Kidney epithelial cell (primary cell): ENCODE data around the gene CTIF. TPM values are rescaled to one million over a fixed set of nuclear protein-coding genes. Genes with fewer than 3 reads are reported as not detected.

Experiments used
- DNase-seq: peaks from one replicate; pipeline ENCODE4 v3.0.0-alpha.2; 2010; ENCODE audit warnings: low read depth
- H3K27me3 ChIP-seq: 2 replicates; pipeline ENCODE4 v1.6.0; 2011; ENCODE audit warnings: low read length; ENCODE audit not compliant: control insufficient read depth, insufficient read depth
- H3K36me3 ChIP-seq: 2 replicates; pipeline ENCODE4 v1.5.1; 2011; ENCODE audit warnings: low read length; ENCODE audit not compliant: control insufficient read depth, insufficient read depth
- H3K4me3 ChIP-seq: 2 replicates; pipeline ENCODE4 v1.5.1; 2011; ENCODE audit warnings: low read depth, mild to moderate bottlenecking, control low read depth, low read length
- CTCF ChIP-seq: IDR thresholded peaks from 2 replicates; pipeline ENCODE4 v1.5.1; 2011; ENCODE audit warnings: mild to moderate bottlenecking, moderate library complexity, low read length, control low read depth, inconsistent platforms; ENCODE audit not compliant: insufficient read depth, poor library complexity, severe bottlenecking
- total RNA-seq: library from RNA; depleted of rRNA; stranded (reverse); fragments of >200 nt; gene quantifications from 2 replicates; pipeline ENCODE4 v1.2.3, GENCODE V29; 2015

Gene CTIF
- total RNA-seq, 1 donor from 2014 or later: 24.3 TPM

GRCh38 chr18:48663931-48664847 lies 125.4 kb downstream of the CTIF start:
- no peak for DNase-seq
- peak; percentile 96 for TF ChIP-seq CTCF

GRCh38 chr18:48665654-48666053 lies 126.8 kb downstream of the CTIF start:
- Histone ChIP-seq H3K36me3 (peaks cover 1% of the 10 kb centered on the region), H3K4me3 (no peak overlapping the region), H3K27me3 (no peaks in the 10 kb centered on the region)
- no peak for TF ChIP-seq CTCF
- no peak for DNase-seq

More at GRCh38 chr18:48663931-48664847, 125.4 kb downstream of the CTIF start:
- Histone ChIP-seq H3K4me3 (no peak overlapping the region), H3K36me3 (no peaks in the 10 kb centered on the region), H3K27me3 (no peaks in the 10 kb centered on the region)

DNA sequence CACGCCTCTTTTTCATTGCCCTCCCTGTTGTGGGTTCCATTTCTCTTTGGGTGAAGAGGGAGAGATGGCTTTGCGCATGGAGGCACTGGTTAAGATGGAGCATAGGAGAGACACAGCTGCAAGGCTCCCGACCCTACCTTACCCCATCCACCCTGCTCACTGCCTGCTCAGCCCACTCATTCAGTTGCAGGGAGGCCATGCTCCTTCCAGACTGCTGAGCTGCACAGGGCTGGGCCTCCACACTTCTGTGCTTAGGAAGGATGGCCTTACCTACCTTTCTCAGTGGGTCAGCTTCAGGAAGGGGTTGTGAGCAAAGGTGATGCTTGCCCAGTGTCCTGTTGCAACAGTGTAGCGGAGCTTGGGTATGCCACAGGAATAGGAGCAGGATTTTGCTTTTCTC lies 127.8 kb downstream of the CTIF start:
- DNase-seq: no peak
- TF ChIP-seq CTCF: no peak
- no peaks in the 10 kb centered on the region for H3K27me3 ChIP-seq
- H3K36me3 ChIP-seq: peaks cover 1% of the 10 kb centered on the region
- H3K4me3 ChIP-seq: no peak overlapping the region

DNA sequence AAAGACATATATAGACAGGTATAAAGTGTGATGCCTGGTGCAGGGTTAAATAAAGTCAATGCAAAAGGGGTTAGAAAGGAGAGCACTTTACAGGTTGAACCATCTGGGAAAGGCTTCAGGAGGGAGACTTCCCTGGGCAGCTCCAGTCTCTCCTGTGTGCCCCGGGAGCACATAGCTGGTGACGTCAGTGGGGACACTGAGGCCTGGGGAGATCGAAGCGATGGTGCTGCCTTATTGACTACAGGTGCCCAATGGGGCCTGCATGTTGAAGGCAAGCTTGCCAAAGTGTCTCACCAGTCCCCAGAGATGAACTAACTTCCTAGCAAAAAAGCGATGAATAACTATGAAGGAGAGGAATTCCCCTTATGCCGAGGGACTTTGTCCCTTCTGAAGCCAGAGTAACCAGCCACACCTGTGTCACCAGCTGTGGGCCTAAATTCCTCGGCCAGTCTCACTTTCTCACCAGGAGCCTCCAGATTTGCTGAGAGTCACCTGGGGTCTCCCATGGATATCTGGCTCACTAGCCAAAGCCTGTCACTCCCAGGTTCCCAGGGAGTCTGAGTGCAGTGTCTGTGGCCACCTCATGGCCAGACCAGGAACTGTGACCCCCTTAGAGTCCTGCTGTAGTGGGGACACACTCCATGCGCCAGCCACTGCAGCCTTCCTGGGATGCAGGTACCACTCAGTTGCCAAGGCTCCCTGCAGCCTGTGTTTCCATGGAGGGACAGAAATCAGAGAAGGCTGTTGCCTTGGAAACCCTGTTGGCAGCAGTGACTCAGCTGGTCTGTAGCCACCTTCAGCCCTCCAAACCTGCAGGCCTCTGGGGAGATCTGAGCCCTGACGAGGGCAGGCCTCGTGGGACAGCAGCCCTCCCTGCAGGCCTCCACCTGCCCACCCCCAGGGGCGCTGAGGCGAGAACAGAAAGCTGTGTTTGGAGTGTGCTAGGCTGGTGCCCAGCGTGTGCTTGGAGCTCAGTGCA lies 128.7 kb downstream of the CTIF start:
- Histone ChIP-seq H3K27me3 (no peaks in the 10 kb centered on the region), H3K4me3 (no peak overlapping the region), H3K36me3 (peaks cover 1% of the 10 kb centered on the region)
- TF ChIP-seq CTCF: peak; percentile 40
- peak; percentile 23 for DNase-seq

DNA sequence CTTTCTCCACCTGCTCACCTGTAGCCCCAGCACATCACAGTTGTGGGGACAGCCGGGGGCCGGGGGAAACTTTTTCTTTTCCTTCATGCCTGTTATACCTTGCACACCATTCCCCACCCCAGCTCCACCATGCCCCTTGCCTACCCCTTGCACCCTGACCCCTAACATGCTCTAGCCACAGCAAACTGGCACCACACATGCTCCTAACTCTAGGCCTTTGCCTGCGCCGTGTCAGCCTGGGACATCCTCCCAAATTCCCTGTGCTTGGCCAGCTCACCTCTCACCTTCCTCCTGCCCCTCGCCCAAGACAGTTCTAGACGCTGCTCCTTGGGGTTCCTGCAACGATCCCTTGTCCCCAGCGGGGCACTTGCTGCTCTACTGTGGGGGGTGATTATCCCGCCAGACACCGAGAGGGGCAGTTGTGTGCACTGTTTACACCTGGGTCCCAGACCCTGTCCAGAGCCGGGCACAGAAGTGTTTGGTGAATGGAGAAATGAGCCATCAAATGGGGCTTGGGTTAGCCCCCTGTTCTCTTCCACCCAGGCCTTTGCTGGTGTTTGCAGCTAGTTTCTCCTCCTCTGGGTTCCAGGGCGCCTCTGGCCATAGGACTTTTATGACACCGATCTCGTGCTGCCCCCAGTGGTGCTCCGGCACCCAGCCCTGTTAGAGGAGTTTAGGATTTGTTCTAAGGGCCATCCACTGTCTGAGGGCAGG lies 129.8 kb downstream of the CTIF start:
- no peak overlapping the region for H3K4me3 ChIP-seq
- H3K27me3 ChIP-seq: no peaks in the 10 kb centered on the region
- no peak for DNase-seq
- H3K36me3 ChIP-seq: peaks cover 1% of the 10 kb centered on the region
- no peak for TF ChIP-seq CTCF
